AG04450 (cell line): ENCODE results near the gene AURKAIP1. TPM values are rescaled to one million over a fixed set of nuclear protein-coding genes. Genes with fewer than 3 reads are reported as not detected.

Experiments
- CTCF ChIA-PET: fragments of 300-600, 350-600 bp; formaldehyde crosslinking; extraction: SDS; loops from one replicate; lab custom pipeline; 2022; ENCODE audit warnings: antibody characterized with exemption, inconsistent platforms; lab: Charles Lee
- POLR2A ChIA-PET: fragments of 350-600 bp; formaldehyde crosslinking; extraction: SDS; loops from one replicate; lab custom pipeline; 2021; ENCODE audit warnings: antibody characterized with exemption, inconsistent platforms; lab: Yijun Ruan, JAX
- DNase-seq: peaks from one replicate; pipeline ENCODE4 v3.0.0-alpha.2; 2011; ENCODE audit warnings: low read depth, low spot score
- H3K27ac ChIP-seq: one replicate; pipeline ENCODE4 v1.5.1; 2012; ENCODE audit warnings: low read depth, low read length, control low read depth
- H3K27me3 ChIP-seq: one replicate; pipeline ENCODE4 v1.6.0; 2012; ENCODE audit warnings: low read length; ENCODE audit not compliant: control insufficient read depth, insufficient read depth
- H3K4me3 ChIP-seq: 2 replicates; pipeline ENCODE4 v1.5.1; 2011; ENCODE audit warnings: mild to moderate bottlenecking, low read depth, low read length, control low read depth
- H3K9me3 ChIP-seq: 2 replicates; pipeline ENCODE4 v1.5.1; 2012; ENCODE audit warnings: low read length; ENCODE audit not compliant: control insufficient read depth, insufficient read depth
- CTCF ChIP-seq: IDR thresholded peaks from 2 replicates; pipeline ENCODE4 v1.5.1; 2011; ENCODE audit warnings: low read depth, low read length, control low read depth, inconsistent platforms
- polyA plus RNA-seq: library from polyadenylated mRNA; depleted of rRNA; stranded (reverse); fragments of >200 nt; gene quantifications from 2 replicates; pipeline ENCODE4 v1.2.3, GENCODE V29; 2011

AURKAIP1 gene
- polyA plus RNA-seq, 1 experiment, result 54.3 TPM

- Histone ChIP-seq H3K4me3 (no peak overlapping the region), H3K27me3 (no peaks in the 10 kb centered on the region), H3K9me3 (peaks cover 19% of the 10 kb centered on the region; the same call in 1 of the 2 replicates), H3K27ac (no peak overlapping the region)
- CTCF ChIA-PET, result no interaction called here
- POLR2A ChIA-PET, result interaction anchor here (1.0 kb wide), 1 partner anchor 9 kb away, joined by 3 read pairs; no protein-coding TSS in a partner anchor
- DNase-seq, result no peak
- no peak for TF ChIP-seq CTCF
Measured at GRCh38 chr1:1330366-1331067, 44.5 kb downstream of the AURKAIP1 start.

GRCh38 chr1:1329304-1330210 is 45.5 kb downstream of the AURKAIP1 start:
- Histone ChIP-seq H3K9me3 (peaks cover 19% of the 10 kb centered on the region; the same call in 1 of the 2 replicates), H3K27ac (no peak overlapping the region), H3K27me3 (no peaks in the 10 kb centered on the region), H3K4me3 (no peak overlapping the region)
- no peak for TF ChIP-seq CTCF
- CTCF ChIA-PET, result no interaction called here
- DNase-seq, result no peak
- POLR2A ChIA-PET, result interaction anchor here (1.0 kb wide), 1 partner anchor 10 kb away, joined by 3 read pairs; no protein-coding TSS in a partner anchor

GRCh38 chr1:1328254-1328653 is 46.8 kb downstream of the AURKAIP1 start:
- DNase-seq, result no peak
- H3K9me3 ChIP-seq, result peaks cover 19% of the 10 kb centered on the region; the same call in 1 of the 2 replicates
- no peak overlapping the region for H3K4me3 ChIP-seq
- no peaks in the 10 kb centered on the region for H3K27me3 ChIP-seq
- no peak for TF ChIP-seq CTCF
- POLR2A ChIA-PET, result no interaction called here
- CTCF ChIA-PET, result no interaction called here
- H3K27ac ChIP-seq, result no peak overlapping the region

GRCh38 chr1:1327291-1327690 is 47.7 kb downstream of the AURKAIP1 start:
- no peaks in the 10 kb centered on the region for H3K27me3 ChIP-seq
- CTCF ChIA-PET, result no interaction called here
- H3K9me3 ChIP-seq, result peaks cover 19% of the 10 kb centered on the region; the same call in 1 of the 2 replicates
- DNase-seq, result no peak
- no peak overlapping the region for H3K27ac ChIP-seq
- H3K4me3 ChIP-seq, result no peak overlapping the region
- POLR2A ChIA-PET, result no interaction called here
- TF ChIP-seq CTCF, result no peak
